OCI-LY1 (cell line): Measurements from ENCODE around the gene SLC37A1.

ENCODE experiments used
- H2AFZ ChIP-seq: fragments of 200-600 bp; sonication (generic), shearing (Covaris generic); 2 replicates; pipeline ENCODE4 v1.6.0; 2014; ENCODE audit warnings: antibody characterized with exemption, mild to moderate bottlenecking, low read length
- H3F3A ChIP-seq: fragments of 200-600 bp; sonication (generic), shearing (Covaris generic); 2 replicates; pipeline ENCODE4 v1.6.0; 2014; ENCODE audit warnings: mild to moderate bottlenecking, antibody characterized with exemption, low read length, moderate library complexity; ENCODE audit not compliant: insufficient read depth
- H3K27ac ChIP-seq: fragments of 200-600 bp; sonication (generic); 2 replicates; pipeline ENCODE4 v1.5.1; 2014; ENCODE audit warnings: low read length, mixed run types, mild to moderate bottlenecking, low read depth; ENCODE audit not compliant: poor library complexity, severe bottlenecking
- H3K27me3 ChIP-seq: fragments of 200-600 bp; sonication (generic); 2 replicates; pipeline ENCODE4 v1.6.0; 2014; ENCODE audit warnings: antibody characterized with exemption, mild to moderate bottlenecking, low read length, moderate library complexity; ENCODE audit not compliant: insufficient read depth
- H3K36me3 ChIP-seq: fragments of 200-600 bp; sonication (generic); 2 replicates; pipeline ENCODE4 v1.6.1; 2014; ENCODE audit warnings: mild to moderate bottlenecking, antibody characterized with exemption, low read length, moderate library complexity, mixed read lengths; ENCODE audit not compliant: insufficient read depth
- H3K4me1 ChIP-seq: fragments of 200-600 bp; sonication (generic); 2 replicates; pipeline ENCODE4 v1.5.1; 2014; ENCODE audit warnings: mild to moderate bottlenecking, low read length, moderate library complexity; ENCODE audit not compliant: insufficient read depth, severe bottlenecking
- H3K4me2 ChIP-seq: fragments of 200-600 bp; sonication (generic), shearing (Covaris generic); 2 replicates; pipeline ENCODE4 v1.6.1; 2014; ENCODE audit warnings: low read length
- H3K4me3 ChIP-seq: fragments of 200-600 bp; sonication (generic); 2 replicates; pipeline ENCODE4 v1.5.1; 2014; ENCODE audit warnings: low read length, low read depth, mild to moderate bottlenecking, mixed read lengths; ENCODE audit not compliant: poor library complexity, severe bottlenecking
- H3K79me2 ChIP-seq: fragments of 200-600 bp; shearing (Covaris generic); 2 replicates; pipeline ENCODE4 v1.6.1; 2016; ENCODE audit warnings: mixed run types, low read length, mixed read lengths; ENCODE audit not compliant: insufficient read depth
- H3K9ac ChIP-seq: fragments of 200-600 bp; sonication (generic), shearing (Covaris generic); 2 replicates; pipeline ENCODE4 v1.6.1; 2014; ENCODE audit warnings: mild to moderate bottlenecking, low read length, mixed read lengths
- H3K9me2 ChIP-seq: fragments of 200-600 bp; sonication (generic), shearing (Covaris generic); 2 replicates; pipeline ENCODE4 v1.6.1; 2014; ENCODE audit warnings: low read depth, mild to moderate bottlenecking, low read length, mixed read lengths
- H3K9me3 ChIP-seq: fragments of 200-600 bp; shearing (Covaris generic); 2 replicates; pipeline ENCODE4 v1.6.1; 2014; ENCODE audit warnings: low read length, mixed read lengths
- H4K20me1 ChIP-seq: fragments of 200-600 bp; sonication (generic), shearing (Covaris generic); 2 replicates; pipeline ENCODE4 v1.6.0; 2016; ENCODE audit warnings: mild to moderate bottlenecking, low read length; ENCODE audit not compliant: insufficient read depth
- CTCF ChIP-seq: fragments of 200-600 bp; sonication (generic), shearing (Covaris generic); IDR thresholded peaks from 2 replicates; pipeline ENCODE4 v1.5.1; 2017; ENCODE audit warnings: mild to moderate bottlenecking, antibody characterized with exemption, low read length, moderate library complexity, mixed read lengths
- EZH2 ChIP-seq: fragments of 200-600 bp; sonication (generic), shearing (Covaris generic); IDR thresholded peaks from 2 replicates; pipeline ENCODE4 v1.8.0; 2017; ENCODE audit warnings: borderline replicate concordance, mixed run types, mild to moderate bottlenecking, antibody characterized with exemption, low read length, moderate library complexity, mixed read lengths

Gene SLC37A1

GRCh38 chr21:42542196-42542595, 28.5 kb downstream of the SLC37A1 start:
- Histone ChIP-seq H3K27ac (no peak overlapping the region), H3K79me2 (no peaks in the 10 kb centered on the region), H4K20me1 (no peaks in the 10 kb centered on the region), H3F3A (no peaks in the 10 kb centered on the region), H3K9ac (no peak overlapping the region), H3K4me3 (no peak overlapping the region), H3K36me3 (peaks cover 20% of the 10 kb centered on the region; the same call in 1 of the 2 replicates), H3K27me3 (no peaks in the 10 kb centered on the region), H3K9me3 (no peaks in the 10 kb centered on the region), H3K4me2 (no peak overlapping the region), H2AFZ (no peak overlapping the region), H3K9me2 (no peaks in the 10 kb centered on the region), H3K4me1 (peaks cover 30% of the 10 kb centered on the region)
- TF ChIP-seq CTCF (no peak), EZH2 (no peak)

GRCh38 chr21:42542596-42542995, 28.9 kb downstream of the SLC37A1 start:
- H3K27ac ChIP-seq: no peak overlapping the region
- no peak for TF ChIP-seq CTCF
- TF ChIP-seq EZH2: no peak
- no peaks in the 10 kb centered on the region for H3K79me2 ChIP-seq
- H3K4me2 ChIP-seq: no peak overlapping the region
- H3K36me3 ChIP-seq: peaks cover 23% of the 10 kb centered on the region; the same call in 1 of the 2 replicates
- no peaks in the 10 kb centered on the region for H4K20me1 ChIP-seq
- H3K4me1 ChIP-seq: peaks cover 26% of the 10 kb centered on the region
- no peak overlapping the region for H2AFZ ChIP-seq
- H3F3A ChIP-seq: no peaks in the 10 kb centered on the region
- H3K9me3 ChIP-seq: no peaks in the 10 kb centered on the region
- H3K9me2 ChIP-seq: no peaks in the 10 kb centered on the region
- no peak overlapping the region for H3K4me3 ChIP-seq
- no peak overlapping the region for H3K9ac ChIP-seq
- no peaks in the 10 kb centered on the region for H3K27me3 ChIP-seq

GRCh38 chr21:42543106-42543847, 29.6 kb downstream of the SLC37A1 start:
- Histone ChIP-seq H3K4me2 (no peak overlapping the region), H3K9ac (no peak overlapping the region), H3K27ac (no peak overlapping the region), H3K79me2 (no peaks in the 10 kb centered on the region), H2AFZ (no peak overlapping the region), H4K20me1 (no peaks in the 10 kb centered on the region), H3K27me3 (no peaks in the 10 kb centered on the region), H3K9me3 (no peaks in the 10 kb centered on the region), H3K4me3 (no peak overlapping the region), H3K9me2 (no peaks in the 10 kb centered on the region), H3K36me3 (peaks cover 30% of the 10 kb centered on the region), H3F3A (no peaks in the 10 kb centered on the region), H3K4me1 (peaks cover 19% of the 10 kb centered on the region)
- no peak for TF ChIP-seq CTCF
- no peak for TF ChIP-seq EZH2
